GM15510 (cell line): Measurements from ENCODE around the gene LRRC27.

Experiments used
- POLR2A ChIP-seq: IDR thresholded peaks from 3 replicates; pipeline ENCODE4 v1.6.1; 2011; ENCODE audit warnings: borderline replicate concordance; ENCODE audit not compliant: insufficient read length; ENCODE audit errors: extremely low read depth

The LRRC27 gene

DNA sequence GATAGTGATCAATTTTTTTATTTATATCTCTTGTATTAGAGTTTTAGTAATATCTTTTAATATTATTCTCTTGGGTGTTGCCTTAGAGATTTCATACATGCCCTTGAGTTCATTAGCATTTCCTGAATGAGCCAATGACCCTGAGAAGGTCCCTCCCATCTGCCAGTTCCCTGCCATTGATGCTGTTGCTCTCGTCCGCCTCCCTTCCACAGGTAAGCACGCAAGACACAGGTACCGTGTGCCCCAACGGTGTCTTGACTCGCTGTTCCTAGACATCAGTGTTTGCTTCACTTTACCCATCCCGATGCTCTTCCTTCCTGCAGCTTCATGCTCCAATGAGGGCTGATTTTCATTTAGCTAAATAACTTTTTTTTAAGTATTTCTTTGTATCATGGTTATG lies 45.3 kb downstream of the LRRC27 start:
- no peak for TF ChIP-seq POLR2A

DNA sequence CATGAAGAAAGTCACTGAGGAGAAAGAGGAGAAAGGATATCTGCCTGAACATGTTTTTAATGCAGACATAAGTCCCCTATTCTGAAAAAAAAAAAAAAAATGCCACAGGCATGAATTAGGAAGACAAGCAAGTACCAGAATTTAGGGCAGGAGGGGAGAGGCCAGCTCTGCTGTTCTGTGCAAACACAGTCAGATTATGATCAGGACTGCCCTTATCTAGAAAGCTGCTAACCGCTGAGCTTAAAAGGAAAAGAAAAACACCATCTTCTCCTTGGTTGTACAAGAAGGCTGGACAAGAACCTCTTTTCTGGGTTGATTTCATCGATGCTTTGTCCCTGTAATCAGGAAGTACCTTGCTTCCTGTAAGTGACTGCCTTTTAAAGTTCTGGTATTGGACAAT lies 49.7 kb downstream of the LRRC27 start:
- TF ChIP-seq POLR2A: no peak

DNA sequence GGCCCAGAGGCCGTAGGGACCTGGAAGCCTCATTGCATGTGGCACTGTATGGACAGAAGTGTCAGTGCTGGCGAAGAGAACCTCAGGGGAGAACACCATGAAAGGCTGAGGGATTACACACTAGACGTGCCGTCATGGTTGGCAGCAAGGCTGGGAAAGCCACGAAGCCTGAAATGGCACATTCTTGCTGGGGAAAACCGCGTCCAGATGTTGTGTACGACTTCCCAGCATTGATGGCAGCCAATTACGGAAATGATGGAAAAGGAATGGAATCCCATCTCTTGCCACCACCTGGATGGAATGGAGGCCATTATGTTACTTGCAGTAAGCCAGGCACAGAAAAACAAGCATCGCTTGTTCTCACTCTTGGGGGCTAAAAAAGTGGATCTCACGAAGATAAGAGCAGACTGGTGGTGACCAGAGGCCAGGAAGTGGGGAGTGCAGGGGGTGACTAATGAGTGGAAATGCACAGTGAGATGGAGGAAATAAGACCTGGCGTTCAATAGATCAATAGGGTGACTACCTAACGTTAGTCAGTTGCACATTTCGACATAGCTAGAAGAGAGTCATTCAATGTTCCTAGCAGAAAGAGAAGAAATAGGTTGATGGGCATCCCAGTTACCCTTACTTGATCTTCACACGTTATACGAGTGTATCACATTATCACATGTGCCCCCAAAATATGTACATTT lies 50.4 kb downstream of the LRRC27 start:
- TF ChIP-seq POLR2A: no peak

DNA sequence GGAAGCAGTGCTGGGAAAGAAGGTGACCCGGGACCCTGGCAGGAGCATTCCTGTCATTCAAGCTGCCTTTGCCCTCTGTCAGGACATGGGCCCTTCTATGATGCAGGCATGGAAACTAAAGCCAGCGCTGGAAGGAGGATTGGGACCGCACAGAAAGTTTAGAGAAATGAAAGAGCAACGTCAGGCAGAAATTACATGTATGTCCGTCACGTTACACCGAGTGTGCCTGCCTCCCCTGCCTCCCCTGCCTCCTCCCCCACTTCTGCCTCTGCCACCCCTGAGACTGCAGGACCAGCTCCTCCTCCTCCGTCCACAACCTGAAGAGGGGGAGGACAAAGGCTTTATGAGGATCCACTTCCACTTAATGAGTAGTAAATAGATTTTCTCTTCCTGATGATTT lies 51.1 kb downstream of the LRRC27 start:
- no peak for TF ChIP-seq POLR2A

DNA sequence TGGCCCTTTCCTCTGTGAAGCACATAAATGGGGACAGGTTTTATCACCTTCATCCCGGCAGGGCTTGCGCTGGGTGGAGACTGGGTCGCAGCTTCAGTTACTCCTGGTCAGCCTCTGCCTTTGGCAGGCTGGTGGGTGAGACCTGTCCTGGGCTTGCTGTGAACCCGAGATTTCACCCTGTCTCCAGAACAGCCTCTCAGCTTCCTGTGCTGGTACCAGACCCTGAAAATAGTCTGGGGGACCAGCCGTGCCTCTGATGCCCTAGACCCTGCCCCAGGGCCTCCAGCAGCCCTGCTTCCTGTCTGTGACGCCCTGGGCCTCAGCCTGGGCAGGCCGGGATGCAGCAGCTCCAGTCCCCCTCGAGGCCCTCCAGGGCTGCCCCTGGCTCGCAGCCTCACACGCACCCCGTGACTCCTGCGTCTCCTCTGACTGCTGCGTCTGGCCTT lies 51.8 kb downstream of the LRRC27 start:
- TF ChIP-seq POLR2A: no peak

DNA sequence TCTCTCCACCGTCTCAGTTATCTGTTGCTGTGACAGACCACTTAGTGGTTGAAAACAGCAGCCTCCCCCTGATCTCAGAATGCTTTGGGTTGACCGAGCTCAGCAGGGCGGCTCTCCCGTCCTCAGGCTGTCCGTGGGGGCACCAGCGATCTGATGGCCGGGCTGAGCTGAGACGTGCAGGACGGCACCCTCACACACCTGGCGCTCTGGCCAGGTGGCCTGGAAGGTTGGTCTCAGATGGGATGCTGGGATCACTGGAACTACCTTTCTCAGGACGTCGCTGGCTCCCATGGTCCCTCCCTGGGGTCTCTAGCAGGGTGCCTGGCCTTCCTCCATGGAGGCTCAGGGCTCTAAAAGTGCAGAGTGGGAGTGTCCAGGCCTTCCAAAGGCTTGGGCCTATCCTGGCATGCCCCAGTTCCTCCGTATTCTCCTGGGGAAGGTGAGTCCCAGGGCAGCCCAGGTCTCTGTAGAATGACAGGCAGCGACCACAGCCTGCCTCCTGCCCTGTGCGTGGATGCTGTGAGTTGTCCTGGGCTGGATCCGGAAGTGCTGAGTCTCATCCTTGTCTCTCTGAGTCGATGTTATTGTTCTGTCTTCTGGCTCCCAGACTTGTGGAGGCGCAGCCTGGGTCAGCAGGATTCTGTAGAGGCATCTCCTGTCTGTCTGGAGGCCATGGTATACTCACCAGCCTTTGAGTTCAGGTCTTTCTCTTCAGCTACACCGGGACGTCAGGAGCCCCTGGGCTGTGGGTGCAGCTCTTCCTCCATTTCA lies 52.8 kb downstream of the LRRC27 start:
- no peak for TF ChIP-seq POLR2A

GRCh38 chr10:132385389-132385667 lies 53.3 kb downstream of the LRRC27 start:
- no peak for TF ChIP-seq POLR2A

GRCh38 chr10:132385721-132386418 lies 53.9 kb downstream of the LRRC27 start:
- TF ChIP-seq POLR2A: no peak

DNA sequence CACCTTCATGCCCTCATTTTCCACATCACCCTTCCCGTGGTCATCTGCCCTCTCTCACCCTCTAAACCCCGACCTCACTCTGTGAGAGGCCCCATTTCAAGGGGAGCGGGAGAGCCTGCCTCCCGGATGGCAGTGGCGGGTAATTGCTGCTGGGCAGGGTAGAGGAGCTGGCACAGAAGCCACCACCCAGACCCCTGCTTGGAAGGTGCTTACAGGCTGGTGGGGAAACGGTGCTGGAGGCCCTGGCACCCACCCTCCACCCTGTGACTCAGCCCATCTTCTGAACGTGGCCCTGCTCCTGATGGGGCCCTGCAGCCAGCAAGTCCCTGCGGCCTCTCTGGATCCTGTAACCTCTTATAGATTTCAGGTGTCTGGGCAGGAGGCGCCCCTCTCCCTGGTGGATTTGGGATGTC lies 54.4 kb downstream of the LRRC27 start:
- no peak for TF ChIP-seq POLR2A

DNA sequence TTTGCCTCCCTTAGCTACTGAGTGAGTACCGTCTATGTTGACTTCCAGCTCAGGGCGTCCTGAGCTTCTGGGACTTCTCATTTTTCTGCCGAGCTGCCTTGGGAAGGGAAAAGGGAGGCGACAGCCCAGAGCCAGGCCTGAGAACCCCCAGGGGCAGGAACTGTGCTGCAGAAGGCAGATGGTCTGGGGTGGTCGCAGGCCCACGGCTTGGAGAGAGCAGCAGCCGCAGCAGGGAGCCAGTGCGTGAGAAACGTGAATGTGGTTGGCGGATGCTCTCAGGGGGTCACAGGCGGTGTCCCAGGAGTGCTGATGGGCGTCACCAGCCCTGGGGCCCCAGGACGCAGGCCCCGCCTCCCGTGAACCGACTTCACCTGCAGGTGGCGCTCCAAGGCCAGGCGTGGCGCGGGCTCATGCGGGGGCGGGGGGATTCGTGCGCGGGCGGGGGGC lies 55.8 kb downstream of the LRRC27 start:
- TF ChIP-seq POLR2A: no peak

- no peak for TF ChIP-seq POLR2A
These were observed 57.0 kb downstream of the LRRC27 start for GRCh38 chr10:132388891-132389432.

GRCh38 chr10:132389433-132390169 lies 57.6 kb downstream of the LRRC27 start:
- TF ChIP-seq POLR2A: no peak

DNA sequence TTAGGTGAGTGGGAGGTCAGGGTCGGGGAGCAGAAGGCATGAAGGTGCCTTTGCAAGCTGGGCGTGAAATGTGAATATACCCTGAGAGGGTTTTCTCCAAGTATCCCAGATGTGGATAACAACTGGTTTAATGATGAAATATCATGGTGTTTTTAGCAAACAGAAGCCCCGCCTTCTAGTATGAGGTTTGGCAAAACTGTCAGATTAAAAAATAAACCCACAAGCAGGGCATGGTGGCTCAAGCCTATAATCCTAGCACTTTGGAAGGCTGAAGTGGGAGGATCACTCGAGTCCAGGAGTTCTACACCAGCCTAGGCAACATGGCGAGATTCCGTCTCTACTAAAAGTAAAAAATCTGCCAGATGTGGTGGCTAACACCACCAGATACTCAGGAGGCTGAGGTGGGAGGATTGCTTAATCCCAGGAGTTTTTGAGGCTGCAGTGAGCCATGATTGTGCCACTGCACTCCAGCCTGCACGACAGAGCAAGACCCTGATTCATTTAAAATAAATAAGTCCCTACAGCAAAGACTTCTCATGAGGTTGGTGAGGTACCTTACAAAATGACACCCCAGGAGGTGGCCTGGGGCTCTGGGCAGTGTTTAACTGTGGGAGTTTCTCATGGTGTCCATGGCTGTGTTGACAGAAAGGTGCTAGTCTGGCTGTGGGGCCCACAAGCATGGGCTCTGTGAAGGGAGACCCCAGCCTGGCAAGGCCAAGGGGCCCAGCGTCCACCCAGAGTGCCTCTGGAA lies 58.4 kb downstream of the LRRC27 start:
- TF ChIP-seq POLR2A: no peak
